AG04449 (cell line): ENCODE data around the gene COL9A1.

ENCODE experiments used
- CTCF ChIA-PET: fragments of 350-600 bp; formaldehyde crosslinking; extraction: SDS; loops from one replicate; lab custom pipeline; 2021; ENCODE audit warnings: antibody characterized with exemption; lab: Yijun Ruan, JAX
- POLR2A ChIA-PET: fragments of 400-600, 350-600 bp; formaldehyde crosslinking; extraction: SDS; loops from one replicate; lab custom pipeline; 2020; ENCODE audit warnings: antibody characterized with exemption, inconsistent platforms; lab: Yijun Ruan, JAX
- DNase-seq: peaks from one replicate; pipeline ENCODE4 v3.0.0-alpha.2; 2010; ENCODE audit warnings: low read depth, low spot score
- H3K4me3 ChIP-seq: 2 replicates; pipeline ENCODE4 v1.5.1; 2011; ENCODE audit warnings: low read depth, mild to moderate bottlenecking, control low read depth, low read length
- TF ChIP-seq, protein P1 (sequence below): IDR thresholded peaks from one replicate; pipeline ENCODE4 v1.5.1; 2011; ENCODE audit warnings: mild to moderate bottlenecking, moderate library complexity, low read length, control low read depth, inconsistent platforms; ENCODE audit not compliant: insufficient read depth; ENCODE audit errors: missing control alignments

Gene COL9A1

DNA sequence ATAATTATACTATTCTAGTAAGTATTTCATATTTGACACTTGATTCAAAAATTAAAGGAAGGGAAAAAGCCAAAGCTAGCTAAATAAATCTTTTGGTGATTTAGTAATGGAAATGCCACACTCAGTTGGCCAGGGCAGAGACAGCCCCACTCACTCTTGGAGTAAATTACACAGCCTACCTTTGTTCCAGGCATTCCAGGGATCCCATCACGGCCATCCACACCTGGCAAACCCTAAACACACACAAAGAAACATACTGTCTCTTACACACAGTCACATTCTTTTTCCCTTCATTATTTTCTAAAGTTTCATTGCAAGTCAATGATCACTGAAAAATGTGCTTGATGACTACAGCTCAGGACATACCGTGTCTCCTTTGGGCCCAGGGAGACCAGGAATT is 48.1 kb downstream of the COL9A1 start:
- DNase-seq, result no peak
- TF ChIP-seq, protein P1, sequence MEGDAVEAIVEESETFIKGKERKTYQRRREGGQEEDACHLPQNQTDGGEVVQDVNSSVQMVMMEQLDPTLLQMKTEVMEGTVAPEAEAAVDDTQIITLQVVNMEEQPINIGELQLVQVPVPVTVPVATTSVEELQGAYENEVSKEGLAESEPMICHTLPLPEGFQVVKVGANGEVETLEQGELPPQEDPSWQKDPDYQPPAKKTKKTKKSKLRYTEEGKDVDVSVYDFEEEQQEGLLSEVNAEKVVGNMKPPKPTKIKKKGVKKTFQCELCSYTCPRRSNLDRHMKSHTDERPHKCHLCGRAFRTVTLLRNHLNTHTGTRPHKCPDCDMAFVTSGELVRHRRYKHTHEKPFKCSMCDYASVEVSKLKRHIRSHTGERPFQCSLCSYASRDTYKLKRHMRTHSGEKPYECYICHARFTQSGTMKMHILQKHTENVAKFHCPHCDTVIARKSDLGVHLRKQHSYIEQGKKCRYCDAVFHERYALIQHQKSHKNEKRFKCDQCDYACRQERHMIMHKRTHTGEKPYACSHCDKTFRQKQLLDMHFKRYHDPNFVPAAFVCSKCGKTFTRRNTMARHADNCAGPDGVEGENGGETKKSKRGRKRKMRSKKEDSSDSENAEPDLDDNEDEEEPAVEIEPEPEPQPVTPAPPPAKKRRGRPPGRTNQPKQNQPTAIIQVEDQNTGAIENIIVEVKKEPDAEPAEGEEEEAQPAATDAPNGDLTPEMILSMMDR, result no peak
- no peak overlapping the region for H3K4me3 ChIP-seq
- ChIA-PET POLR2A (no interaction called here), CTCF (interaction anchor here (1.7 kb wide), 1 partner anchor 33 kb away, joined by 6 read pairs; no protein-coding TSS in a partner anchor)

DNA sequence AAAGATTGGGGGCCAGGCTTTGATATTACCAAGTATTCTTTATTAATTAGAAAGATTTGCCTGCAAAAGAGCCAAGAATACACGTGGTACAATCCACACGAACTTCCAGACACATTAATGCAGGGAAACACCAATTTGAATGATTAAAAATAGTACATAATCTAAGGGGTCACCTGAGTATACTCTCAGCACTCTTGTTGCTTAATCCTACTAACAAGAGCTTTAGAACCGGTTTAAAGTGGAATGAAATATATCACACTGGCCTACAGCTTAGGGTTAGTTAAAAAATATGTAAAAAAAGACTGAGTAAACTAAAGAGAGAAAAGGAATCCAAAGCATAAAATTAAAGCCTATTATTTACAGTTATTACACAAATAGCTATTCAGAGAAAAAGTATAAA is 49.0 kb downstream of the COL9A1 start:
- TF ChIP-seq, protein P1, result no peak
- no peak for DNase-seq
- H3K4me3 ChIP-seq, result no peak overlapping the region
- ChIA-PET POLR2A (no interaction called here), CTCF (interaction anchor here (1.7 kb wide), 1 partner anchor 33 kb away, joined by 6 read pairs; no protein-coding TSS in a partner anchor)

GRCh38 chr6:70252604-70253003 is 50.3 kb downstream of the COL9A1 start:
- ChIA-PET POLR2A (no interaction called here), CTCF (no interaction called here)
- no peak overlapping the region for H3K4me3 ChIP-seq

GRCh38 chr6:70246118-70246517 is 56.8 kb downstream of the COL9A1 start:
- ChIA-PET POLR2A (no interaction called here), CTCF (no interaction called here)
- no peak overlapping the region for H3K4me3 ChIP-seq
- TF ChIP-seq, protein P1, result no peak
- DNase-seq, result no peak

More at GRCh38 chr6:70252604-70253003, 50.3 kb downstream of the COL9A1 start:
- DNase-seq, result no peak
- TF ChIP-seq, protein P1, result no peak

DNA sequence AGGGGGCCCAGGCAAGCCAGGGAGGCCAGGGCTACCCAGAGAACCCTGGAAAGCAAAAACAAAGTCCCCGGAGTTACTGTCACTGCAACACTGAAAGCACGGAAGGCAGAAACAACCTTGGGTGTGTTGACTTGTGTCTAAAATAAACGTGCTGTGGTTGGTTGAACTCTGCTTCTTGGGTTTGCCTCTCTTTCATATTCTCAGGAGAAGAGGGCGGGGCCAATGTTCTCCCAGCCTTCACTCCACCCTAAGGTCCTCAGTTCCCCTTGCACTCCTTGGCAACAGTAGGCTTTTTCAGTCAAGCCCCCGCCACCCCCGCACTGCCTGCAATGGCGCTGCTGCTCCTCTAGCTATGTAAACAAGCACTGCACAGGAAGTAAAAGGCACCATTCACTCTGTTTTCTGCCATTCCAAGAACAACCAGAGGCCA is 60.9 kb downstream of the COL9A1 start:
- no peak for DNase-seq
- TF ChIP-seq, protein P1, result no peak
- ChIA-PET CTCF (no interaction called here), POLR2A (no interaction called here)
- H3K4me3 ChIP-seq, result no peak overlapping the region

DNA sequence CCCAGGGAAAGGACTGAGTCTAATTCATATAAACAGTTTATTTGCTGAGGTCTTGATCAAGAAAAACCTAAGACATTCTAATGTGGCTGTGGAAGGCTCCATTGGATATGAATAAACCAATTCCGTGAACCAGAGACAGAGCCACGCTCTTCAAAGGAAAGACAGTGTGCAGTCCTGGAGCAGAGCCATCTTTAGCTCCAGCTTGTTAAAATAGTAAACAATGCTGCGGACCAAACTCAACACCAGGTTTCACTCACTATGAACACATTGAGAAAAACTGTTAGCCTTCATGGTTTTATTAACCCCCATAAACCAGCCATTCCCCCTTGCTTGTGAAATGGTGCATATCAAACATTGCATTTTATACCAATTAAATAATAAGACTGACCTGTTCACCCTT is 61.9 kb downstream of the COL9A1 start:
- no peak for DNase-seq
- TF ChIP-seq, protein P1, result no peak
- ChIA-PET POLR2A (no interaction called here), CTCF (no interaction called here)
- no peak overlapping the region for H3K4me3 ChIP-seq
